C1 segment of cervical spinal cord (tissue), 14 donors: ENCODE results near the gene GLI1.
"Not testable (repeated sequence)": the region's sequence is repeated elsewhere in the genome, so short reads cannot be mapped to it uniquely, and the experiment has no call there.

Experiments used
- DNase-seq, 14 donors: peaks; one replicate each; lab custom pipeline; 2025; lab: John Stamatoyannopoulos, UW

The GLI1 gene

DNA sequence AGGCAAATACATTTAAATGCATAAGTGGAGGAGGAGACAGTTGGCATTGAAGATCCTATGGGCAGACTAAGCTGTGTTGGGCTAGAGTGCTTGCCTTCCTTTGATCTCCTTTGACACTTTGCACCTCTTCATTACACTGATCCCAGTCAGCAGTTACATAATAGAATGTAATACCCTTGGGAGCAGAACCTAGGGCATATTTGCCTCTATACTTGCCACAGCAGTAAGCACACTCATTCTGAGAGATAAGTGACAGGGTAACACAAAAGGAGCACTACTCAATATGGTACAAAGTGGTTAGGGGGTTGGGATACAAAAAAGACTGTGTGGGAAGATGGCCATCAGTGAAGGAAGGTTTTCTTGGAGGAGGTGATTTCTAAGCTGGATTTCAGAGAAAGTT lies 37.2 kb downstream of the GLI1 start:
- no peak for DNase-seq

DNA sequence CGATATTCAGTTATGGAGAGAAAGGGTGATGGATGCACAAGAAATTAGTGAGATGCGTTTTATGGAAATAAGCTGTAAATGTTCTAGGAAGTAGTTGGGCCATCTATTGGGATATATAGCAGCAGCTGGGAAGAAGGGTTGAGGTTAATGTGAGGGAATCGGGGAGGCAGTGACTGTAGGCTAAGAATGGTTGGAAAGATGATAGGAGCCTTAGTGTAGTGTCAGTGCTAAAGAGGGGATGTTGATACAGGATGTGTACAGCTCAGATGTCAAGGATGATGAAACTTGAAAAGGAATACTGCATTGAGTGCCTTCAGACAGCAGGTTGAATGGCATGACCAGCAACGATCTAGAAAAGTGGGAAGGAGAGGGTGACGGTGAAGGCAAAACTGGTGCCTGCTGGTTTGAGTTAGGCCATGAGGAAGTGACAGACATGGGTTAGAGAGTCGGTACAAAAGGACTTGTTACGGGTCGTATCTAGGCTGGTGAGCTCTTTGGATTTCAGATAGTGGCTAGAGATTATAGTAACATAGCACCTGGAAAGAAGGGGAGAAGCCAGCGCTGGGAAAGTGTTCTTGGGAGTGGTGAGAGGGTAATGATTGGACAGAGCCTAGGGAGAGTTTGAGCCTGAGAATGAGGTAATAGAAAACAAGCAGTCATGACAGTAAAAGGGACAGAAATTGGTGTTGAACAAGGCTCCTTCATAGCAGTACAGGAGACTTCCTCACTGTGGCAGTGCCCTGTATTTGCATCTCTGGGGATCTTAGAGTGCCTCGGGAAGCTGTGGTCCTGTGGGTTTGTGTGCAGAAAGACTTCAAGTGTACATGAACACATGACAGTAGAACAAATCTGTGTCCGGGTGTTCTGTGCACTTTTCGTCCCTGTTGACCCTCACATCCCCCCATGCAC lies 37.9 kb downstream of the GLI1 start:
- no peak for DNase-seq

DNA sequence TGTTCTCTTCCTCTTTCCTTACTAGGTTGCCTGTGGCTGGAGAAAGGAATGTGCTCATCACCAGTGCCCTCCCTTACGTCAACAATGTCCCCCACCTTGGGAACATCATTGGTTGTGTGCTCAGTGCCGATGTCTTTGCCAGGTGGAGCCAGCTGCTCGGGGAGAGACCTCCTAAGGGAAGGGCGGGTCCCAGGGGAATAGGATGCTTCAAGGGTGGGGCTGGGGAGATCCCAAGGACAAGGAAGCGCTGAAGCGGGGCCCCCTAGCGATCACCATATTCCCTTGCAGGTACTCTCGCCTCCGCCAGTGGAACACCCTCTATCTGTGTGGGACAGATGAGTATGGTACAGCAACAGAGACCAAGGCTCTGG lies 38.5 kb downstream of the GLI1 start:
- DNase-seq: no peak

DNA sequence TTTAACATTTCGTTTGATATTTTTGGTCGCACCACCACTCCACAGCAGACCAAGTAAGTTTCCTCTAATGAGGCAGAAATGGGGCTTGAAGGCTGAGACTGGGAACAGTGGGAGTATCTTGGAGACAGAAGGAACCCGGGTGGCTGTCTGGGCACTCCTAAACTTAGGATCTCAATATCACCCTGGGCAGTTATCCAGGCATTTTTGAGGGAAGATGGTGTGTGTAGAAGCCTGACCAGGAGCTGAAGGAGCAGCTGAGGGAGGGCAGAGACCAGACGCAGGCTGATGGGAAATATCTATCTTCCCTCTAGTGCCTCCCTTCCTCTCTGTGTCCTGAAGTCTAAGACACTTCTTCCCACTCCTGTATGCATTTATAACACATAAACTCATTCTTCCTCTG lies 39.0 kb downstream of the GLI1 start:
- no peak for DNase-seq

DNA sequence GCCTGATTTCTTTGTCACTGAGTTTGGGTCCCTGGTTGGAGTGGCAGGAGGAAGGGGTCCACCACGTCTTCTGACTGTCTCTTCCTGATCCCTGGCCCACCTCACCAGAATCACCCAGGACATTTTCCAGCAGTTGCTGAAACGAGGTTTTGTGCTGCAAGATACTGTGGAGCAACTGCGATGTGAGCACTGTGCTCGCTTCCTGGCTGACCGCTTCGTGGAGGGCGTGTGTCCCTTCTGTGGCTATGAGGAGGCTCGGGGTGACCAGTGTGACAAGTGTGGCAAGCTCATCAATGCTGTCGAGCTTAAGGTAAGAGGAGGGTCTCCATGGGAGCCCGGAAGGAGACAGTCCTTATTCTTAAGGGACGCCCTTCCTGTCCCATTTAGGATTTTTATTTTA lies 40.6 kb downstream of the GLI1 start:
- no peak for DNase-seq

DNA sequence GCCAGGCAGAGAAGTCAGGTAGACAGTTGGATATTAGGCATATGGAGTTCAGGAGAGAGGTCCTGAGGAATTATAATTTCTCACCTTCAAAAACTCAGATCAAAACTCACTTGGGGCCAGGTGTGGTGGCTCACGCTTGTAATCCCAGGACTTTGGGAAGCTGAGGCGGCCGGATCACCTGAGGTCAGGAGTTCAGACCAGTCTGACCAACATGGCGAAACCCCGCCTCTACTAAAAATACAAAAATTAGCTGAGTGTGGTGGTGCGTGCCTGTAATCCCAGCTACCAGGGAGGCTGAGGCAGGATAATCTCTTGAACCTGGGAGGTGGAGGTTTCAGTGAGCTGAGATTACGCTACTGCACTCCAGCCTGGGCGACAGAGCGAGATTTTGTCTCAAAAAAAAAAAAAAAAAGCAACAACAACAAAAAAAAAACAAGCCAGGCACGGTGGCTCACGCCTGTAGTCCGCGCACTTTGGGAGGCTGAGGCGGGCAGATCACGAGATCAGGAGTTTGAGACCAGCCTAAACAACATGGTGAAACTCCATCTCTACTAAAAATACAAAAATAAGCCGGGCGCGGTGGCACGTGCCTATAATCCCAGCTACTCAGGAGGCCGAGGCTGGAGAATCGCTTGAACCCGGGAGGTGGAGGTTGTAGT lies 42.9 kb downstream of the GLI1 start:
- DNase-seq: not testable (repeated sequence)

DNA sequence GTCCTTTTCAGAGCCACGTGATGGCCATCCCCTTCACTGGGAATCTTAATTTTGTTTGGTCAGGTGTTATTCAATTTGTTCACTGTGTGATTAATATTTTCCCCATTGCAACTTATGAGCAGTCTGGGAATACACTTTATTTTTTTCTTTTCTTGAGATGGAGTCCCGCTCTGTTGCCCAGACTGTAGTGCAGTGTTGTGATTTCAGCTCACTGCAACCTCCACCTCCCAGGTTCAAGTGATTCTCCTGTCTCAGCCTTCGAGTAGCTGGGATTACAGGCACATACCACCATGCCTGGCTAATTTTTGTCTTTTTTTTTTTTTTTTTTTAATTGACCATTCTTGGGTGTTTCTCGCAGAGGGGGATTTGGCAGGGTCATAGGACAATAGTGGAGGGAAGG lies 47.0 kb downstream of the GLI1 start:
- not testable (repeated sequence) for DNase-seq

DNA sequence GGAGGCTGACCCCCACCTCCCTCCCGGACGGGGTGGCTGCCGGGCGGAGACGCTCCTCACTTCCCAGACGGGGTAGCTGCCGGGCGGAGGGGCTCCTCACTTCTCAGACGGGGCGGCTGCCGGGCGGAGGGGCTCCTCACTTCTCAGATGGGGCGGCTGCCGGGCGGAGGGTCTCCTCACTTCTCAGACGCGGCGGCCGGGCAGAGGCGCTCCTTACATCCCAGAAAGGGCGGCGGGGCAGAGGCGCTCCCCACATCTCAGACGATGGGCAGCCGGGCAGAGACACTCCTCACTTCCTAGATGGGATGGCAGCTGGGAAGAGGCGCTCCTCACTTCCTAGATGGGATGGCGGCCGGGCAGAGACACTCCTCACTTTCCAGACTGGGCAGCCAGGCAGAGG lies 48.2 kb downstream of the GLI1 start:
- not testable (repeated sequence) for DNase-seq

DNA sequence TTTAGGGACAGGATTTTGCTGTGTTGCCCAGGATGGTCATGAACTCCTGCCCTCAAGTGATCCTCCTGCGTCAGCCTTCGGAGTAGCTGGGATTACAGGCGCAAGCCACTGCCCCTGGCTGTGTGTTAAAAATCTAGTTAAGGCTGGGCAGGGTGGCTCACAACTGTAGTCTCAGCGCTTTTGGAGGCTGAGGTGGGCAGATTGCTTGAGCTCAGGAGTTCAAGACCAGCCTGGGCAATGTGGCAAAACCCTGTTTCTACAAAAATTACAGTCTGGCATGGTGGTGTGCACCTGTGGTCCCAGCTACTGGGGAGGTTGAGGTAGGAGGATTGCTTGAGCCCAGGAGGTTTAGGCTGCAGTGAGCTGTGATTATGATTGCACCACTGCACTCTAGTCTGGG lies 51.6 kb downstream of the GLI1 start:
- no peak for DNase-seq

DNA sequence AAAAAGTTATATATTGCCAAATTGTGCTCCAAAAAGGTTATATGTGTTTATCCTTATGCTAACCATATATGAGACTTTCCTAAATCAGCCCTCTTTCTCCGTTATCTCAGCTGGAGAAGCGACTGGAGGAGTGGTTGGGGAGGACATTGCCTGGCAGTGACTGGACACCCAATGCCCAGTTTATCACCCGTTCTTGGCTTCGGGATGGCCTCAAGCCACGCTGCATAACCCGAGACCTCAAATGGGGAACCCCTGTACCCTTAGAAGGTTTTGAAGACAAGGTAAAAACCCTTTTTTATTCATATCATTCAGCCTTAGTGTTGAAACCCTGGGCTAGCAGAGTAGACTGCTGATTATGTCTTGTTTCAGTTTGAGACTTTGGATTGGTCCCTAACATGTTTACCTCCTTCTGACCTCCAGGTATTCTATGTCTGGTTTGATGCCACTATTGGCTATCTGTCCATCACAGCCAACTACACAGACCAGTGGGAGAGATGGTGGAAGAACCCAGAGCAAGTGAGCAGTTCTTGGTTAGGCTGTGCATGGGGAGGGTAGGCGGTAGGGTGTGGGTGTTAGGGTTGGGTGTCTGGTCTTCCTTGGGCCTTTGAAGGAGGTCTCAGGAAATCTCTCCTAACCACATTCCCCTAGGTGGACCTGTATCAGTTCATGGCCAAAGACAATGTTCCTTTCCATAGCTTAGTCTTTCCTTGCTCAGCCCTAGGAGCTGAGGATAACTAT lies 52.2 kb downstream of the GLI1 start:
- DNase-seq: no peak

DNA sequence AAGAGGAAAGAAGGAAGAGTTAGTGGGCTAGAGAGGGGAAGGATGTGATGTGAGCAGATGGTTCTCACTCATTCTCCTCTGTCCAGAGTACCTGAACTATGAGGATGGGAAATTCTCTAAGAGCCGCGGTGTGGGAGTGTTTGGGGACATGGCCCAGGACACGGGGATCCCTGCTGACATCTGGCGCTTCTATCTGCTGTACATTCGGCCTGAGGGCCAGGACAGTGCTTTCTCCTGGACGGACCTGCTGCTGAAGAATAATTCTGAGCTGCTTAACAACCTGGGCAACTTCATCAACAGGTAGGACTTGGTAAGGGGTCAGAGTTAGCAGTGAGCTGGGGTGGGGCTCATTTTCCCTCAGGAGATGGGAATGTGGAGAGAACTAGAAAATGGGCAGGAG lies 53.1 kb downstream of the GLI1 start:
- DNase-seq: no peak

DNA sequence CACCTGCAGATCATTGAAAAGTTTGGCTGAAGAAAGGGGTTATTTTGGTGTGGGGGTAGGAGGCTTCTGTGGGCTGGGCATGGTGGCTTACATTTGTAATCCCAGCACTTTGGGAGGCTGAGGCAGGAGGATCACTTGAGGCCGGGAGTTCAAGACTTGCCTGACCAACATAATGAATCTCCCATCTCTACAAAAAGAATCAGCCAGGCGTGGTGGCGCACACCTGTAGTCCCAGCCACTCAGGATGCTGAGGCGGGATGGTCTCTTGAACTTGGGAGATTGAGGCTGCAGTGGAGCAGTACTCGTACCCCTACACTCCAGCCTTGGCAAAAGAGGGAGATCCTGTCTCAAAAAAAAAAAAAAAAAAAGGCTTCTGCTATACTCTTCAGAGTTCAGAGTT lies 53.7 kb downstream of the GLI1 start:
- no peak for DNase-seq

DNA sequence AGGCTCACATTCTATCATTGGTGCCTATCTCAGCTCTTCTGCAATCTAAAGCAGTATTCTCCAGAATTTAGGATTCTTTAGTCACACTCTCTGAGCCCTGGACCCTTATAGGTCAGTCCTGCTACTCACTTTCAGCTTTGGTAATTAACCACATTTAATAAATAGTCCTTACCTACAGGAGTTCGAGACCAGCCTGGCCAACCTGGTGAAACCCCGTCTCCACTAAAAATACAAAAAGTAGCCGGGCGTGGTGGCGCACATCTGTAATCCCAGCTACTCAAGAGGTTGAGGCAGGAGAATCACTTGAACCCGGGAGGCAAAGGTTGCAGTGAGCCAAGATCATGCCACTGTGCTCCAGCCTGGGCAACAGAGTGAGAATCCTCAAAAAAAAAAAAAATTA lies 54.1 kb downstream of the GLI1 start:
- not testable (repeated sequence) for DNase-seq

DNA sequence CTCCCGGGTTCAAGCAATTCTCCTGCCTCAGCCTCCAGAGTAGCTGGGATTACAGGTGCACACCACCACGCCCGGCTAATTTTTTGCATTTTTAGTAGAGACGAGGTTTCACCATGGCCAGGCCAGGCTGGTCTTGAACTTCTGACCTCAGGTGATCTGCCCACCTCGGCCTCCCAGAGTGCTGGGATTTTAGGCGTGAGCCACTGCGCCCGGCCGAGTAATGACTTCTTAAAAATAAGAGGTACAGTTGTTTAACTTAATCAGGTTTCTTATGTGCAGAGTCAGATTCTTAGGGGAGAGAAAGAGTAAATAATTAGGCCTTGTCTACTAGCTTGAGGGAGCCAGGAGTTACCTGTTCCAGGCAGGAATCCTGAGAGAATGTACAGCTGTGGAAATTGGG lies 54.7 kb downstream of the GLI1 start:
- not testable (repeated sequence) for DNase-seq

DNA sequence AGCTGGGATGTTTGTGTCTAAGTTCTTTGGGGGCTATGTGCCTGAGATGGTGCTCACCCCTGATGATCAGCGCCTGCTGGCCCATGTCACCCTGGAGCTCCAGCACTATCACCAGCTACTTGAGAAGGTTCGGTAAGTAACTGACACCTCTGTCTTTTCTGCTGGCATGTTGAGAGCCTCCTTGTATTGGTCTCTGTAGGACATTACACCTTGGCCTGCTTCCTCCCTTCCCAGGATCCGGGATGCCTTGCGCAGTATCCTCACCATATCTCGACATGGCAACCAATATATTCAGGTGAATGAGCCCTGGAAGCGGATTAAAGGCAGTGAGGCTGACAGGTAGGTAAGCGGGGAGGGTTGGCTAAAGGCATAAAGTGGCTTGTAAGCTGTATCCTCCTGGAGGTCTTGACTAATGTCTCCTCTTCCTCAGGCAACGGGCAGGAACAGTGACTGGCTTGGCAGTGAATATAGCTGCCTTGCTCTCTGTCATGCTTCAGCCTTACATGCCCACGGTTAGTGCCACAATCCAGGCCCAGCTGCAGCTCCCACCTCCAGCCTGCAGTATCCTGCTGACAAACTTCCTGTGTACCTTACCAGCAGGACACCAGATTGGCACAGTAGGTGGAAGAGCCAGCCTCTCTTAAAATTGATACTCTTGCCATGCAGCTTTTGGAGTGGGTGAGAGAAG lies 55.3 kb downstream of the GLI1 start:
- no peak for DNase-seq

DNA sequence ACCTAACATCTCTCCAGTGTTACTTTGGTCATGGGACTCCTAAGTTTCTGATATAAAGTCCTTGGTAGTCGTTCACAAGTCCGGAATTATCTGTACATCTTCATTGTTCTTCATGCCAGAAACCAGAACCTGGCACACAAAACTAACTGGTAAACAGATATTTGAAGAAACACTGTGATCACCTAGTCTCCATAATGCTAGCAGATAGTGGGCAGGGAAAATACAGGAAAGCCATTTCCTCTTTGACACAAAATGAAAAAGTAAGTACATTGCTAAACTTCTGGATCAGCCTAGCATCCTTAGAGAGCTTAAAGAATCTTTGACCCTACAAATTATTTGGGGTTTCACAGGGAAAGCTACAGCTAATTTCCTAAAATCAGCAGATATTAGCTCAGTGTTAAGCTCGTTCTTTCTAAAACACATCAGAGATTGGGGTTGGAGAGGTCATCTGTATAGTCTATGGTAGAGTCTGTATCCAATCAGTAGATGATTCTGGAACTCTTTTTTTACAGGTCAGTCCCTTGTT lies 55.9 kb downstream of the GLI1 start:
- no peak for DNase-seq

DNA sequence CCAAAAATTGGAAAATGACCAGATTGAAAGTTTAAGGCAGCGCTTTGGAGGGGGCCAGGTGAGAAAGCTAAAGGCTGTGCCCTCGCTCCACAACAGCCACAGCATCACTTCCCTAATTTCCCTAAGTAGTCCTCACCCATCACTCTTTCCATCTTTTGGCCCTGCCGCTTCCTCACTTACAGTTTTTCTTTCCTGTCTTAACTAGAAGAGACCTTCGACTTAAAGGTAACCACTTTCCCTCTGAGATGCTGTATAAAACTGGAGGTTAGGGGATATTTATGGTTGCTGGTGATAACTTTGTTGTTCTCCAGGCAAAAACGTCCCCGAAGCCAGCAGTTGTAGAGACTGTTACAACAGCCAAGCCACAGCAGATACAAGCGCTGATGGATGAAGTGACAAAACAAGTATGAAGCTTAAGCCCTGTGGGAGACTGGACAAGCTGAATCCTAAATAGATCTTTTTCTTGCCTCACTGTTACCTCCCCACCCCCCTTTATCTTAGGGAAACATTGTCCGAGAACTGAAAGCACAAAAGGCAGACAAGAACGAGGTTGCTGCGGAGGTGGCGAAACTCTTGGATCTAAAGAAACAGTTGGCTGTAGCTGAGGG lies 56.5 kb downstream of the GLI1 start:
- DNase-seq: no peak

DNA sequence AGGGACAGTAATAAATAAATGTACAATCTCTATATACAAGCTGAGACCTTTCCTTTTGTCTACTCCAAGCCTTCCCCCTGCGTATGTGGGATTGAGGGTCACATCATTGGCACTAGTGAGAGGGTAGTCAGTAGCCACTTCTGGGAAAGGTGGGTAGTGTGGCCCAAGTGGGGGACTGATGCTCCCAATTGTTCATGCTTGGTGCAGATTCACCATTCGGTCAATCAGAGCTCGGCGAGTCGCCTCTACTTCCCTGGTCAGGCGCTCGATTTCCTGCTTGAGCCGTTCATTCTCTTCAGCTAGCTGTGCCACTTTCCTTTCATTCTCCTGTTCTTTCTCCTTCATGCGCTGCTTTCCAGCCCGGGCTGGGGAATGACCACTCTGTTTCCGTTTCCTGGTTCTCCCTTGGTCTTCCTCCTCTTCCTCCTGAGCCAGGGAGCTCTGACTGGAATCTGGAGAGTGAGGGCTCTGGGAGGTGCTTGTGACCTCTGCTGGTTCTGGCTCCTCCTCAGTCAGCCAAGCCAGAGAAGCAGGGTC lies 57.1 kb downstream of the GLI1 start:
- DNase-seq: no peak

DNA sequence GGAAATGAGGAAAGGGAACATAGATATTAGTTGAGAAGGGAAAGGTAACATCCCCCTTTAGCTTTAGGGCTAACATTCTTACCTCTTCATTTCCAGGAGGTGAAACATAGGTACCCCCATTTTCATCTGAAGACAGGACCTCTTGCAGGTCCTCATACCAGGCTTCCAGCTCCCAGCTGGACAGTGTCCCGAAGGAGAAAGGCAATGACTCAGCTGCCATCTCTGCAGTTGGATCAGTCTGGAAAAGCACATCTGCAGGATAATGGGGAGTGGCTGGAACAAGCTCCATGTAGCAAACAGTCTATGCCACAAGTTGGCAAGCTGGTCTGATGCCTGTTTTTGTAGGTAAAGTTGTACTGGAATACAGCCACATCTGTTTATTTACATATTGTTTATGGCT lies 57.6 kb downstream of the GLI1 start:
- DNase-seq: no peak

DNA sequence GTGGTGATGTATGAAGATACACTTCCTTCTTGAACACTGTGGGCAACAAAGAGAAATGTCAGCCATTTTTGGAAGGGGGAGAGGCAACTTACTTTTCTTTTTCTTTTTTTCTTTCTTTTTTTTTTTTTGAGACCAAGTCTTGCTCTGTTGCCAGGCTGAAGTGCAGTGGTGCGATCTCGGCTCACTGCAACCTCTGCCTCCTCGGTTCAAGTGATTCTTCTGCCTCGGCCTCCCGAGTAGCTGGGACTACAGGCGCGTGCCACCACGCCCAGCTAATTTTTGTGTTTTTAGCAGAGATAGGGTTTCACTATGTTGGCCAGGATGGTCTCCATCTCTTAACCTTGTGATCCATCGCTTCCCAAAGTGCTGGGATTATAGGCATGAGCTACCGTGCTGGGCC lies 58.1 kb downstream of the GLI1 start:
- not testable (repeated sequence) for DNase-seq
